OCI-LY3 (cell line): ENCODE data around the gene IGSF11.

ENCODE experiments used
- H2AFZ ChIP-seq: fragments of 200-600, 300-600 bp; shearing (Covaris generic); 2 replicates; pipeline ENCODE4 v1.6.0; 2014; ENCODE audit warnings: antibody characterized with exemption, low read depth, low read length
- H3K27ac ChIP-seq: fragments of 200-600, 300-600 bp; sonication (generic); 2 replicates; pipeline ENCODE4 v1.5.1; 2014; ENCODE audit warnings: mild to moderate bottlenecking, low read length, moderate library complexity, mixed read lengths
- H3K27me3 ChIP-seq: fragments of 200-600, 300-600 bp; sonication (generic); 2 replicates; pipeline ENCODE4 v1.6.1; 2014; ENCODE audit warnings: low read depth, low read length, mixed read lengths
- H3K36me3 ChIP-seq: fragments of 200-600, 300-600 bp; sonication (generic); replicated peaks from 2 replicates; pipeline ENCODE3; 2014; ENCODE audit warnings: low read depth, low read length, mixed read lengths
- H3K4me1 ChIP-seq: fragments of 300-600, 200-600 bp; sonication (generic); 2 replicates; pipeline ENCODE4 v1.6.1; 2014; ENCODE audit warnings: low read length, mixed read lengths
- H3K4me2 ChIP-seq: fragments of 200-600, 300-600 bp; sonication (generic); 2 replicates; pipeline ENCODE4 v1.6.1; 2014; ENCODE audit warnings: low read length, mixed read lengths
- H3K4me3 ChIP-seq: fragments of 300-600, 200-600 bp; sonication (generic); 2 replicates; pipeline ENCODE4 v1.5.1; 2014; ENCODE audit warnings: antibody characterized with exemption, mild to moderate bottlenecking, low read length, moderate library complexity
- H3K79me2 ChIP-seq: fragments of 300-600, 200-600 bp; shearing (Covaris generic); 2 replicates; pipeline ENCODE4 v1.6.1; 2014; ENCODE audit warnings: mild to moderate bottlenecking, low read length, mixed read lengths
- H3K9ac ChIP-seq: fragments of 300-600, 200-600 bp; shearing (Covaris generic); 2 replicates; pipeline ENCODE4 v1.6.0; 2014; ENCODE audit warnings: mild to moderate bottlenecking, low read length, moderate library complexity
- H3K9me3 ChIP-seq: fragments of 200-600, 300-600 bp; shearing (Covaris generic); 2 replicates; pipeline ENCODE4 v1.6.1; 2014; ENCODE audit warnings: low read length, mixed read lengths; ENCODE audit not compliant: insufficient read depth
- H4K20me1 ChIP-seq: fragments of 200-600, 300-600 bp; sonication (generic); 2 replicates; pipeline ENCODE4 v1.6.1; 2016; ENCODE audit warnings: low read length, mixed read lengths; ENCODE audit not compliant: insufficient read depth
- EZH2phosphoT487 ChIP-seq: fragments of 200-600 bp; shearing (Covaris generic); IDR thresholded peaks from 2 replicates; pipeline ENCODE4 v1.6.1; 2018; ENCODE audit warnings: antibody characterized with exemption, mixed run types, low read depth
- TF ChIP-seq, protein P1 (sequence below): fragments of 200-600, 300-600 bp; sonication (generic); IDR thresholded peaks from 2 replicates; pipeline ENCODE4 v1.5.1; 2014; ENCODE audit warnings: antibody characterized with exemption, low read length, low read depth

The IGSF11 gene

DNA sequence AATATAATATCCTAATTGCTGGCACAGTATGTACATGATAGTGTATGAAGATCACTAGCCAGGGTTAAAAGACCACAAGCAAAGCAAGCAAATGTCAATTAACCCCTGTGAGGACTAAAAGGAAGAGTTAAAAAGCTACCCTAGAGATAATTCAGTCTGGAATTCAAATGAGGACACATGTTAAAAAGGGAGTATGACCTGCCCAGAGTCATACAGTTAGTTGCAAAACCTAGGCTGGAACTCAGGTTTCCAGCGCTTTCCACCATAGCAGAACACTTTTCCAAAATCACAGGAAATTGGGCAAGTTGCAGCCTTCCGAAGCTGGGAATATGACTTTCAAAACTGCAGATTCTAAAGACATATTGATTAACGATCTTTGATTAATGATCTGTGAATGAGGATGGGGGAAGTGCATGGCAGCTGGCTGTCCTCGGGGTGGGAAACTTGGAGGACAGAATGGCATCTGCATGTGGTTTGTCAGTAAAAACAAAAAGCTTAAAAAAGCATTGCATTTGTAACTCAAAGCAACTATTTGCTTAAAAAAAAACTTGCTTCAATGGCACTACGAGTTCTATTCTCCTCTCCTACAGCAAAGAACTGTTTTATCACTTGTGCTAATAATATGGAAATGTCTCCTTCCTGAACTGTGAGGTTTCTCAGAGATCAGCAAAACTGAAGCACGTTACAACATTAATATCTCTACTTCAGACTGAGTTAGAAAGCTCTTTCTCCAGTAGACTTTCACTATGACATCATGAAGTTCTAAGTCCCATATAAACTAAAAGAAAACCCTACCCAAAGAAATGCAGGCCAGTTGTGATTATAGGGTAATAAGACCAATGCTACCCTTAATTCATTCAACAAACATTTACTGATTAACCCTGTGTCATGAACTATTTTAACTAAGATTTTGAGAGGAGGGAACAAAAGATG, 46.2 kb downstream of the IGSF11 start:
- Histone ChIP-seq H3K9ac (no peak overlapping the region), H2AFZ (no peak overlapping the region), H3K79me2 (no peaks in the 10 kb centered on the region), H3K27me3 (no peaks in the 10 kb centered on the region), H3K27ac (no peak overlapping the region), H3K4me1 (no peaks in the 10 kb centered on the region), H4K20me1 (no peaks in the 10 kb centered on the region), H3K4me2 (no peak overlapping the region), H3K36me3 (no peaks in the 10 kb centered on the region), H3K4me3 (no peak overlapping the region), H3K9me3 (no peaks in the 10 kb centered on the region)
- TF ChIP-seq EZH2phosphoT487: no peak
- TF ChIP-seq, protein P1, sequence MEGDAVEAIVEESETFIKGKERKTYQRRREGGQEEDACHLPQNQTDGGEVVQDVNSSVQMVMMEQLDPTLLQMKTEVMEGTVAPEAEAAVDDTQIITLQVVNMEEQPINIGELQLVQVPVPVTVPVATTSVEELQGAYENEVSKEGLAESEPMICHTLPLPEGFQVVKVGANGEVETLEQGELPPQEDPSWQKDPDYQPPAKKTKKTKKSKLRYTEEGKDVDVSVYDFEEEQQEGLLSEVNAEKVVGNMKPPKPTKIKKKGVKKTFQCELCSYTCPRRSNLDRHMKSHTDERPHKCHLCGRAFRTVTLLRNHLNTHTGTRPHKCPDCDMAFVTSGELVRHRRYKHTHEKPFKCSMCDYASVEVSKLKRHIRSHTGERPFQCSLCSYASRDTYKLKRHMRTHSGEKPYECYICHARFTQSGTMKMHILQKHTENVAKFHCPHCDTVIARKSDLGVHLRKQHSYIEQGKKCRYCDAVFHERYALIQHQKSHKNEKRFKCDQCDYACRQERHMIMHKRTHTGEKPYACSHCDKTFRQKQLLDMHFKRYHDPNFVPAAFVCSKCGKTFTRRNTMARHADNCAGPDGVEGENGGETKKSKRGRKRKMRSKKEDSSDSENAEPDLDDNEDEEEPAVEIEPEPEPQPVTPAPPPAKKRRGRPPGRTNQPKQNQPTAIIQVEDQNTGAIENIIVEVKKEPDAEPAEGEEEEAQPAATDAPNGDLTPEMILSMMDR: no peak

DNA sequence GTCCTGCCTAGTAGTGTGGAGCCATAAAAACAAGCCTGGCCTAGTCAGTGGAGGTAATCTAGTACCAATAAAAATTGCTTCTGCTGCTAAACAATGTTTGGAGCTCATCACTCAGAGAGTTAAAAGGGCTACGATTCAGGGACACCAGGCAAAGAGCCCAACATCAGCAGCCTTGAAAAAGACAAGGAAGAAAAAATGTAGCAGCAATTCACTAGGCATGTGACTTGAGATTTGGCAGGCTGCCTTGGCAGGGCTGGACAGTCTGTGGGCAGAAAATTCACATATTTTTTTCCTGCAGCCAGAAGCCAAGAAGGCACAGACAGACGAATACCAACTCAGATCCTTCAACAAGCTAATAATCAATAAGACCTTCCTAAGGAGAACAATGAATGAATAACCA, 47.2 kb downstream of the IGSF11 start:
- Histone ChIP-seq H3K4me3 (no peak overlapping the region), H3K9me3 (no peaks in the 10 kb centered on the region), H3K27ac (no peak overlapping the region), H3K4me2 (no peak overlapping the region), H4K20me1 (no peaks in the 10 kb centered on the region), H2AFZ (no peak overlapping the region), H3K9ac (no peak overlapping the region), H3K27me3 (no peaks in the 10 kb centered on the region), H3K4me1 (no peaks in the 10 kb centered on the region), H3K36me3 (no peaks in the 10 kb centered on the region), H3K79me2 (no peaks in the 10 kb centered on the region)
- no peak for TF ChIP-seq EZH2phosphoT487
- TF ChIP-seq, protein P1: no peak

GRCh38 chr3:118986734-118987133, 47.9 kb downstream of the IGSF11 start:
- H3K4me1 ChIP-seq: no peaks in the 10 kb centered on the region
- H3K4me3 ChIP-seq: no peak overlapping the region
- H3K27me3 ChIP-seq: no peaks in the 10 kb centered on the region
- no peaks in the 10 kb centered on the region for H4K20me1 ChIP-seq
- H3K4me2 ChIP-seq: no peak overlapping the region
- H3K36me3 ChIP-seq: no peaks in the 10 kb centered on the region
- no peaks in the 10 kb centered on the region for H3K9me3 ChIP-seq
- TF ChIP-seq EZH2phosphoT487: no peak
- TF ChIP-seq, protein P1: no peak
- H3K79me2 ChIP-seq: no peaks in the 10 kb centered on the region
- no peak overlapping the region for H3K27ac ChIP-seq
- H3K9ac ChIP-seq: no peak overlapping the region
- H2AFZ ChIP-seq: no peak overlapping the region

DNA sequence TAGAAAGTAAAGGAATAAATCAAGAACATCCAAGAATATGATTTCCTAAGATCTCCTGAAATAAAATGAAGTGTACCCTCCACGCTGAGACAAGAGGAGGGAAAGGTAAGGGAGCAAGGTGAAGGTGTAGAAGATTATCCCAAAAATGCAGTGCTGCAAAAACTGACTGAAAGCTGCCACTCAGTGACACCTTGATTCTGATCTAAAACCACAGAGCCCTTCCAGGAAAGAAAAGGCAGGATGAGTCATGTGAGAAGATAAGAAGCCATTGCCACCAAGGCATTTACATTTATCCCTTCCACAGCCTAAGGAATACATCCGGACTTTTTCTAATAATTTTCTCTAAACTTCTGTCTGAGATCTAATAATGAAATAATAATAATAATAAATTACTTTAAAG, 49.9 kb downstream of the IGSF11 start:
- Histone ChIP-seq H3K4me2 (no peak overlapping the region), H3K9me3 (no peaks in the 10 kb centered on the region), H3K27ac (no peak overlapping the region), H3K4me1 (no peaks in the 10 kb centered on the region), H3K79me2 (no peaks in the 10 kb centered on the region), H3K27me3 (no peaks in the 10 kb centered on the region), H3K4me3 (no peak overlapping the region), H3K36me3 (no peaks in the 10 kb centered on the region), H2AFZ (no peak overlapping the region), H3K9ac (no peak overlapping the region), H4K20me1 (no peaks in the 10 kb centered on the region)
- no peak for TF ChIP-seq EZH2phosphoT487
- TF ChIP-seq, protein P1: no peak
